GOT3 (cell line): Measurements from ENCODE around the gene GRAP2.

Experiments used
- DNase-seq: peaks from one replicate; lab custom pipeline; 2025; ENCODE audit warnings: mixed read lengths; lab: John Stamatoyannopoulos, UW

Gene GRAP2

GRCh38 chr22:40014667-40015248 is 113.9 kb downstream of the GRAP2 start:
- DNase-seq = no peak

- DNase-seq = no peak
Observed at GRCh38 chr22:40015358-40015976, 114.6 kb downstream of the GRAP2 start.

GRCh38 chr22:40018051-40018450 is 117.2 kb downstream of the GRAP2 start:
- no peak for DNase-seq

GRCh38 chr22:40019100-40019499 is 118.2 kb downstream of the GRAP2 start:
- no peak for DNase-seq

- DNase-seq = no peak
Observed at GRCh38 chr22:40020956-40021355, 120.1 kb downstream of the GRAP2 start.

GRCh38 chr22:40021401-40022000 is 120.6 kb downstream of the GRAP2 start:
- DNase-seq = no peak

DNA sequence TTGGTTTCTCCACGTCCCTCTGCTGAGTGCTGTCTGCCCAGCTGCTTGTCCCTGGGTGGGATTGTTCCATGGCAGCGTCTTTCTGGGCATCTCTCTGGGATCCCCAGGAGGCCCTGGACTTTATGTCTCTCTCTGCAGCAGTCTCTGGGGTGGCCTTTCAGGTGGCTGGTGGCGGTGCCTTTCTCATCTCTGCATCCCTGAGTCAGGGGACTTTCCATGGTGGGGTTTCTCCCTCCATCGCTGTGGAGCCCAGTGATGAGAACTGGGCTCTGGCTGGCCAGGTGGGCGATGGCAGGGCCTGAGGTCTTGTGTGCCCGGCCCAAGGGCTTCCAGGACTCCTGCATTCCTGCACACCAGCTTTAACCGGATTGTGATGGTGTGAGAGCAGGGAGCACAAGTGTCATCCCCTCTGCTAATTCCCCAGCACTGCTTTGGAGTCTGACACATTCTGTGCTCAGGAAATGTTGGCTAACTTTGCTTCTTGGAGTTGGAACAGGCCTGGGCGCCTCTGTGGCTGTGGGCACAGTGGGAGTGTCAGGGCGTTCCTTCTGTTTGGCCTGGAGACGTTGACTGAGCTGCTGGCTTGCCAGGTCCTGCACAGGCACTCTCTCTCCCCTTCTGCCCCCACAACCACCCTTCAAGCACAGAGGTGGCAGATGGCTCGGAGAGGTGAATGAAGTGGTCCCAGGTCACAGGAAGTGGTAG is 121.8 kb downstream of the GRAP2 start:
- no peak for DNase-seq
